GM12864 (cell line): ENCODE results near the gene RAB35.

ENCODE experiments used
- DNase-seq: peaks from one replicate; pipeline ENCODE4 v3.0.0-alpha.2; 2011; ENCODE audit warnings: low read depth
- H3K4me3 ChIP-seq: 2 replicates; pipeline ENCODE4 v1.5.1; 2011; ENCODE audit warnings: mild to moderate bottlenecking, low read depth, low read length, control low read depth
- CTCF ChIP-seq: IDR thresholded peaks from 2 replicates; pipeline ENCODE4 v1.5.1; 2011; ENCODE audit warnings: low read depth, mild to moderate bottlenecking, moderate library complexity, low read length, control low read depth, inconsistent platforms; ENCODE audit errors: missing control alignments

Gene RAB35

GRCh38 chr12:120156315-120157259 is 40.0 kb upstream of the RAB35 start:
- DNase-seq = peak; percentile 30
- no peak overlapping the region for H3K4me3 ChIP-seq
- no peak for TF ChIP-seq CTCF

- DNase-seq = no peak
- TF ChIP-seq CTCF = no peak
- H3K4me3 ChIP-seq = no peak overlapping the region
Observed at GRCh38 chr12:120155072-120155471, 38.5 kb upstream of the RAB35 start.

DNA sequence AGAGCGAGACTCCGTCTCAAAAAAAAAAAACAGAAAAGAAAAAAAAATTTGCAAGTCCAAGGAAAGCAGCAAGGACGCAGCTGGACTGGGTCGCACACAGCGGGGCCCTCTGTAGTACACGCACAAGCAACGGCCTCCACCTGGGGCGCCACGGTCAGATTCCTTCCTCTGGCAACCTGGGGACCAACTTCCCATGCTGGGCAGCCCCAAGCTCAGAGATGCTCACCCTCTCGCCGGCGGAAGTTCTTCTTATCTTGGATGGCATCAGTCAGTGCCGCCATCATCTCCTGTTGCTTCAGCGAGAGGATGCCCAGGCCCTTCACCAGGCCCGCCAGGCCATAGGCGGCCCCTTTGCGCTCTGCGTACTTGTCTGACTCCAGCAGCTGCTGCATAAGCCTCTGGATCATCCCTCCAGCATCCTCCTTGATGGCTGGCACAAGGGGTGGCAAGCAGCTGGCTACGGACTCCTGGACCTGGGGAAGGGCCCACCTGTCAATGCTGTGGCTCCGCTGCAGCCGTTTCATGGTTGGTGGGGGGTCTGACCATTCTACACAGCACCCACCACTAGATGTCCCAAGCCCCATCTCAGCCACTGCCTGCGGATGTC is 34.5 kb upstream of the RAB35 start:
- no peak for TF ChIP-seq CTCF
- DNase-seq = no peak
- H3K4me3 ChIP-seq = no peak overlapping the region

DNA sequence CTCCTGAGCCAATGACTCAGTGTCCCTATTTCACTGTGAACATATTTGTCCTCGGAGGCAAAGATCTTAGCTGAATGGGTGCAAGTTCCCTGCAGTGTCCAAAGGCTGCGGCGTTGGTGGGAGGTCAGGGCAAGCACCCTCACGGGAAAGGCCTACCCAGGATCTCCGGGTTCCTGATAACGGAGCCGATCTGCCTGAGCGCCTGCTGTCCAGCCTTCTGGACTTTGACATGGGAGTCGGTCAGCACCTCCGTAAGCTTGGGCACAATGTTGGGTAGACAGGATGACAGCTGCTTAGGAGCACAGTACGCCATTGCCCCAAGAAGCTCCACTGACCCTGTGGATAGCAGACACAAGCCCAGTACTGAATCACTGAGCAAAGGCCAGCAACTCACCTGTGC is 31.5 kb upstream of the RAB35 start:
- no peak overlapping the region for H3K4me3 ChIP-seq
- no peak for TF ChIP-seq CTCF
- no peak for DNase-seq

- no peak overlapping the region for H3K4me3 ChIP-seq
- DNase-seq = no peak
- TF ChIP-seq CTCF = no peak
Observed at GRCh38 chr12:120145164-120145563, 28.6 kb upstream of the RAB35 start.

GRCh38 chr12:120144215-120144614 is 27.7 kb upstream of the RAB35 start:
- TF ChIP-seq CTCF = no peak
- DNase-seq = no peak
- H3K4me3 ChIP-seq = no peak overlapping the region
